Smooth muscle cell (in vitro differentiated cells): ENCODE measurements around the gene MAML1. TPM values are rescaled to one million over a fixed set of nuclear protein-coding genes. Genes with fewer than 3 reads are reported as not detected.

ENCODE experiments used
- DNase-seq: peaks from one replicate; lab custom pipeline; 2025; ENCODE audit not compliant: unreplicated experiment; lab: John Stamatoyannopoulos, UW
- H2AFZ ChIP-seq: fragments of 200-600 bp; sonication (generic); 2 replicates; pipeline ENCODE4 v1.6.0; 2016; ENCODE audit warnings: antibody characterized with exemption, low read depth, mild to moderate bottlenecking
- H3F3A ChIP-seq: fragments of 200-600 bp; sonication (generic); 2 replicates; pipeline ENCODE4 v1.6.0; 2017; ENCODE audit warnings: antibody characterized with exemption, low read depth
- H3K27ac ChIP-seq: fragments of 200-600 bp; sonication (generic); 2 replicates; pipeline ENCODE4 v1.5.1; 2016; ENCODE audit warnings: low read depth, mild to moderate bottlenecking
- H3K27me3 ChIP-seq: fragments of 200-600 bp; sonication (generic); 2 replicates; pipeline ENCODE4 v1.6.1; 2016; ENCODE audit warnings: low read depth, mild to moderate bottlenecking
- H3K36me3 ChIP-seq: fragments of 200-600 bp; sonication (generic); 2 replicates; pipeline ENCODE4 v1.5.1; 2016; ENCODE audit warnings: low read depth
- H3K4me1 ChIP-seq: fragments of 200-600 bp; sonication (generic); 2 replicates; pipeline ENCODE4 v1.5.1; 2016; ENCODE audit warnings: low read depth
- H3K4me2 ChIP-seq: fragments of 200-600 bp; sonication (generic); 2 replicates; pipeline ENCODE4 v1.6.0; 2016; ENCODE audit warnings: mild to moderate bottlenecking
- H3K4me3 ChIP-seq: fragments of 200-600 bp; sonication (generic); 2 replicates; pipeline ENCODE4 v1.5.1; 2016; ENCODE audit warnings: mild to moderate bottlenecking
- H3K79me2 ChIP-seq: fragments of 200-600 bp; sonication (generic); 2 replicates; pipeline ENCODE4 v1.6.0; 2016; ENCODE audit warnings: low read depth, mild to moderate bottlenecking
- H3K9ac ChIP-seq: fragments of 200-600 bp; sonication (generic); 2 replicates; pipeline ENCODE4 v1.6.0; 2016; ENCODE audit warnings: low read depth
- H3K9me3 ChIP-seq: fragments of 200-600 bp; sonication (generic); replicated peaks from 2 replicates; pipeline ENCODE4 v1.5.1; 2016; ENCODE audit warnings: low read depth
- H4K20me1 ChIP-seq: fragments of 200-600 bp; sonication (generic); 2 replicates; pipeline ENCODE4 v1.6.0; 2016; ENCODE audit warnings: low read depth
- CTCF ChIP-seq: fragments of 200-600 bp; sonication (generic); IDR thresholded peaks from 2 replicates; pipeline ENCODE4 v1.5.1; 2017; ENCODE audit warnings: borderline replicate concordance, mild to moderate bottlenecking, antibody characterized with exemption; ENCODE audit not compliant: insufficient read depth, poor library complexity, severe bottlenecking
- WGBS: methylation state at CpG from one replicate; pipeline ENCODE4 v1.1.7; 2016; ENCODE audit warnings: low lambda C conversion rate; 5-methylcytosine and 5-hydroxymethylcytosine counted together
- polyA plus RNA-seq: library from polyadenylated mRNA; unstranded; fragments of >200 nt; fragmentation: Nextera tagmentation; extraction: Ambion mirVana; gene quantifications from 2 replicates; pipeline ENCODE4 v1.2.1, GENCODE V29; 2016
- total RNA-seq: library from RNA; depleted of rRNA; stranded (reverse); fragments of >200 nt; gene quantifications from 2 replicates; pipeline ENCODE4 v1.2.3, GENCODE V29; 2014

MAML1 gene
- total and polyA plus RNA-seq, 2 experiments from 2014 or later: 9.9 to 11.5 TPM

GRCh38 chr5:179799644-179799973, 67.0 kb downstream of the MAML1 start:
- H3K27me3 ChIP-seq: no peaks in the 10 kb centered on the region
- no peaks in the 10 kb centered on the region for H3K9me3 ChIP-seq
- no peak overlapping the region for H3K27ac ChIP-seq
- H3K4me3 ChIP-seq: no peak overlapping the region
- peaks cover 12% of the 10 kb centered on the region for H3K79me2 ChIP-seq
- WGBS: 94% methylated on average over 5 of the region's 5 CpGs
- TF ChIP-seq CTCF: no peak
- H3F3A ChIP-seq: no peaks in the 10 kb centered on the region
- no peak overlapping the region for H3K9ac ChIP-seq
- H3K4me1 ChIP-seq: peaks cover 25% of the 10 kb centered on the region
- no peak overlapping the region for H2AFZ ChIP-seq
- H3K36me3 ChIP-seq: no peaks in the 10 kb centered on the region
- no peak overlapping the region for H3K4me2 ChIP-seq
- H4K20me1 ChIP-seq: peaks cover 38% of the 10 kb centered on the region
- DNase-seq: no peak

GRCh38 chr5:179800071-179800695, 67.6 kb downstream of the MAML1 start:
- no peaks in the 10 kb centered on the region for H3K27me3 ChIP-seq
- H3F3A ChIP-seq: no peaks in the 10 kb centered on the region

GRCh38 chr5:179800696-179801201, 68.1 kb downstream of the MAML1 start:
- H3K27me3 ChIP-seq: no peaks in the 10 kb centered on the region
- peaks cover 24% of the 10 kb centered on the region for H3K79me2 ChIP-seq
- no peak overlapping the region for H3K4me2 ChIP-seq
- no peak overlapping the region for H3K9ac ChIP-seq
- no peak for DNase-seq
- 92% methylated on average over 12 of the region's 12 CpGs for WGBS
- H3F3A ChIP-seq: no peaks in the 10 kb centered on the region
- no peaks in the 10 kb centered on the region for H3K9me3 ChIP-seq
- peaks cover 27% of the 10 kb centered on the region for H3K4me1 ChIP-seq
- H3K36me3 ChIP-seq: no peaks in the 10 kb centered on the region
- no peak overlapping the region for H3K27ac ChIP-seq
- peaks cover 49% of the 10 kb centered on the region for H4K20me1 ChIP-seq
- H3K4me3 ChIP-seq: no peak overlapping the region
- H2AFZ ChIP-seq: no peak overlapping the region
- no peak for TF ChIP-seq CTCF

More at GRCh38 chr5:179800071-179800695, 67.6 kb downstream of the MAML1 start:
- no peak for TF ChIP-seq CTCF
- Histone ChIP-seq H3K79me2 (peaks cover 18% of the 10 kb centered on the region), H3K9ac (no peak overlapping the region), H4K20me1 (peaks cover 44% of the 10 kb centered on the region), H3K4me3 (no peak overlapping the region), H3K36me3 (no peaks in the 10 kb centered on the region), H3K4me2 (no peak overlapping the region), H3K4me1 (peaks cover 26% of the 10 kb centered on the region), H2AFZ (no peak overlapping the region), H3K27ac (no peak overlapping the region), H3K9me3 (no peaks in the 10 kb centered on the region)
- 97% methylated on average over 19 of the region's 21 CpGs for WGBS
- no peak for DNase-seq
